HepG2 (cell line): ENCODE measurements around the gene FBXL4. TPM values are rescaled to one million over a fixed set of nuclear protein-coding genes. Genes with fewer than 3 reads are reported as not detected.

Source experiments
- ATAC-seq: fragments of 200-7000 bp; cut with Tn5 transposase; 3 replicates; pipeline ENCODE4 v1.9.1; 2020; ENCODE audit warnings: mild to moderate bottlenecking, moderate library complexity
- BruUV-seq: library from RNA; stranded (reverse); fragments of 400-500 nt; replicated peaks from 2 replicates; lab custom pipeline; 2021; lab: Mats Ljungman, UMichigan
- CTCF ChIA-PET: fragments of 300-600 bp; formaldehyde crosslinking; extraction: SDS; loops from one replicate; lab custom pipeline; 2021; ENCODE audit warnings: low total read pairs, inconsistent platforms, low intra/inter-chr PET ratio; lab: Yijun Ruan, JAX
- POLR2A ChIA-PET: fragments of 350-600 bp; sonication (Branson Sonifier 250); formaldehyde crosslinking; loops from one replicate; lab custom pipeline; 2020; ENCODE audit warnings: antibody characterized with exemption, inconsistent platforms; lab: Yijun Ruan, JAX
- DNase-seq: peaks from one replicate; pipeline ENCODE4 v3.0.0-alpha.2; 2015; ENCODE audit warnings: low spot score
- FAIRE-seq: peaks from 3 replicates; lab custom pipeline; 2011; peaks lifted over from hg19 to GRCh38; lab: Jason Lieb, UNC
- H2AFZ ChIP-seq: one replicate; pipeline ENCODE4 v1.6.1; 2011; ENCODE audit warnings: low read length, inconsistent platforms
- H3K27ac ChIP-seq: fragments of 300-600 bp; 3 replicates; pipeline ENCODE4 v1.8.0; 2011; ENCODE audit warnings: mixed run types, mild to moderate bottlenecking, mixed read lengths, low read length, inconsistent platforms; ENCODE audit not compliant: insufficient read depth; ENCODE audit errors: extremely low read length
- H3K27me3 ChIP-seq, 2 experiments: fragments of 200-600 bp in 1 of 2; 2 replicates in 1 of 2; 3 replicates in 1 of 2; pipeline versions ENCODE4 v1.6.0 to v1.8.0; 2011; ENCODE audit warnings: low read length in 2 of 2, mild to moderate bottlenecking in 2 of 2, moderate library complexity in 2 of 2, inconsistent platforms in 1 of 2; ENCODE audit not compliant: insufficient read depth in 2 of 2, control insufficient read depth in 1 of 2
- H3K36me3 ChIP-seq, 2 experiments: fragments of 200-600 bp in 1 of 2; replicated peaks in 1 of 2; 2 replicates in 1 of 2; 3 replicates in 1 of 2; pipeline versions ENCODE4 v1.5.1 to v1.8.0; 2011; ENCODE audit warnings: low read length in 2 of 2, inconsistent platforms in 1 of 2; ENCODE audit not compliant: insufficient read depth in 2 of 2, control insufficient read depth in 1 of 2
- H3K4me1 ChIP-seq: 2 replicates; pipeline ENCODE4 v1.5.1; 2012; ENCODE audit warnings: low read length, inconsistent platforms; ENCODE audit not compliant: insufficient read depth
- H3K4me2 ChIP-seq: 2 replicates; pipeline ENCODE4 v1.6.0; 2011; ENCODE audit warnings: low read depth, low read length, inconsistent platforms
- H3K4me3 ChIP-seq, 3 experiments: fragments of 200-600 bp in 1 of 3; sonication (generic), shearing (Covaris generic) in 1 of 3; replicated peaks in 1 of 3; 2 replicates each; pipeline ENCODE4 v1.5.1; 2011 to 2016; ENCODE audit warnings: low read length in 3 of 3, inconsistent platforms in 2 of 3, low read depth in 2 of 3, mild to moderate bottlenecking in 2 of 3, control low read depth in 1 of 3, mixed read lengths in 1 of 3; ENCODE audit not compliant: insufficient read depth in 1 of 3
- H3K79me2 ChIP-seq: one replicate; pipeline ENCODE4 v1.6.1; 2011; ENCODE audit warnings: low read length, inconsistent platforms; ENCODE audit not compliant: insufficient read depth
- H3K9ac ChIP-seq: 2 replicates; pipeline ENCODE4 v1.6.0; 2011; ENCODE audit warnings: mild to moderate bottlenecking, low read depth, low read length, inconsistent platforms; ENCODE audit not compliant: insufficient read depth
- H3K9me3 ChIP-seq: 2 replicates; pipeline ENCODE4 v1.5.1; 2012; ENCODE audit warnings: mild to moderate bottlenecking, low read length
- H4K20me1 ChIP-seq: 2 replicates; pipeline ENCODE4 v1.6.0; 2011; ENCODE audit warnings: inconsistent platforms, mild to moderate bottlenecking, low read length, moderate library complexity; ENCODE audit not compliant: insufficient read depth
- CBX2 ChIP-seq, 2 experiments: fragments of 200-600 bp in 1 of 2; sonication (generic); formaldehyde crosslinking in 1 of 2; IDR thresholded peaks; 2 replicates each; pipeline versions ENCODE4 v1.7.0 to v1.8.1; 2018 to 2022; ENCODE audit warnings: low read depth in 2 of 2, low read length in 1 of 2, mild to moderate bottlenecking in 1 of 2, missing genetic modification reagents in 1 of 2
- MAX ChIP-seq: IDR thresholded peaks from 2 replicates; pipeline ENCODE4 v1.6.1; 2012; ENCODE audit warnings: inconsistent platforms
- SETDB1 ChIP-seq: sonication (generic); formaldehyde crosslinking; IDR thresholded peaks from 2 replicates; pipeline ENCODE4 v1.5.1; 2020; ENCODE audit warnings: missing genetic modification reagents, mild to moderate bottlenecking, borderline replicate concordance
- ZFP36 ChIP-seq: fragments of 150-350 bp; IDR thresholded peaks from 2 replicates; pipeline ENCODE4 v1.6.1; 2018; ENCODE audit warnings: borderline replicate concordance, low read length, low read depth; ENCODE audit not compliant: partially characterized antibody
- ZNF687 ChIP-seq: sonication (generic); formaldehyde crosslinking; IDR thresholded peaks from 2 replicates; pipeline ENCODE4 v1.5.1; 2020; ENCODE audit warnings: mild to moderate bottlenecking, missing genetic modification reagents, moderate library complexity
- ZNF768 ChIP-seq: sonication (generic); formaldehyde crosslinking; IDR thresholded peaks from 2 replicates; pipeline ENCODE4 v1.4.0; 2020; ENCODE audit warnings: missing genetic modification reagents
- ZNF777 ChIP-seq: sonication (generic); formaldehyde crosslinking; IDR thresholded peaks from 2 replicates; pipeline ENCODE4 v1.4.0; 2020; ENCODE audit warnings: missing genetic modification reagents
- ZNF781 ChIP-seq: sonication (generic); formaldehyde crosslinking; IDR thresholded peaks from 2 replicates; pipeline ENCODE4 v1.5.1; 2020; ENCODE audit warnings: borderline replicate concordance, mild to moderate bottlenecking, missing genetic modification reagents; ENCODE audit errors: not compliant biosample characterization
- WGBS: methylation state at CpG from one replicate; pipeline ENCODE4 v1.1.6; 2017; ENCODE audit warnings: low lambda C conversion rate; 5-methylcytosine and 5-hydroxymethylcytosine counted together
- in situ Hi-C: cut with HindIII; loops from 2 replicates; pipeline ENCODE4 v1.10.0; 2017; ENCODE audit warnings: low pct_unique_long_range_greater_than_20kb; ENCODE audit not compliant: extremely low pct_ligation_motif_present
- intact Hi-C: fragments of 100-400 bp; cut with micrococcal nuclease; formaldehyde crosslinking; loops from one replicate; pipeline ENCODE4 v1.10.0; 2022; ENCODE audit not compliant: unreplicated experiment
- polyA plus RNA-seq, 8 experiments: library from polyadenylated mRNA; depleted of rRNA in 3 of 8; stranded (reverse) in 7 of 8; unstranded in 1 of 8; fragments of >200 nt; fragmentation: Illumina TruSeq in 4 of 8; extraction: Trizol in 4 of 8; gene quantifications; 2 replicates each; pipeline versions ENCODE4 v1.2.1 to v1.2.3, GENCODE V29; 2011 to 2016; ENCODE audit warnings: low read depth in 4 of 8, missing spikeins in 1 of 8, mixed read lengths in 1 of 8; ENCODE audit not compliant: insufficient read depth in 1 of 8
- total RNA-seq, 5 experiments: library from RNA; depleted of rRNA; stranded (reverse); fragments of >200 nt; fragmentation: Illumina TruSeq; extraction: Trizol; gene quantifications; 2 replicates each; pipeline ENCODE4 v1.2.3, GENCODE V29; 2016; ENCODE audit warnings: low read depth in 1 of 5

Gene FBXL4
- total and polyA plus RNA-seq, 2 of the 13 experiments (the other 11 are each of a cell fraction or from before 2014, with no cell fraction given): 13.2 to 17.6 TPM

GRCh38 chr6:98835149-98836024 is 112.4 kb downstream of the FBXL4 start:
- in situ Hi-C loops: loop anchor here (25.0 kb wide), 5 partner anchors 277 to 1773 kb away; no protein-coding TSS in a partner anchor

More at GRCh38 chr6:98835149-98836024, 112.4 kb downstream of the FBXL4 start:
- DNase-seq (no peak), FAIRE-seq (no peak), ATAC-seq (peak; percentile 24)
- ChIA-PET CTCF (no interaction called here), POLR2A (no interaction called here)
- intact Hi-C loops: loop anchor here (5.0 kb wide), 1 partner anchor 203 kb away; no protein-coding TSS in a partner anchor
- Histone ChIP-seq H3K9me3 (no peaks in the 10 kb centered on the region), H3K4me3 (peak overlapping the region in 2 of 3 experiments; percentile 54 to 60; a peak in 4 of 6 replicates), H3K27ac (no peak overlapping the region), H3K27me3 (peaks cover 8 to 75% of the 10 kb centered on the region in 2 experiments; a peak in 4 of 5 replicates), H3K36me3 (no peaks in the 10 kb centered on the region), H3K4me1 (peaks cover 25% of the 10 kb centered on the region; the same call in 1 of the 2 replicates), H4K20me1 (no peaks in the 10 kb centered on the region; the same call in 1 of the 2 replicates), H3K9ac (no peak overlapping the region), H3K4me2 (peak overlapping the region; percentile 58), H3K79me2 (no peaks in the 10 kb centered on the region), H2AFZ (no peak overlapping the region)
- peak; percentile 20 for TF ChIP-seq ZNF687 (CRISPR knock-in tag)
- TF ChIP-seq ZFP36: no peak
- TF ChIP-seq ZNF768 (CRISPR knock-in tag): peak; percentile 33; the same call in 1 of the 2 replicates
- TF ChIP-seq MAX: 0 out of 2 replicates have a peak, but pooled peaks have one; percentile 19
- TF ChIP-seq ZNF777 (CRISPR knock-in tag): peak; percentile 19
- no peak for TF ChIP-seq ZNF781 (CRISPR knock-in tag)
- no peak for TF ChIP-seq SETDB1 (CRISPR knock-in tag)
- no peak for TF ChIP-seq CBX2 (IDR thresholded peaks at IDR 0.05; ENCODE audit: low read depth, low read length)
- TF ChIP-seq CBX2 (CRISPR knock-in tag; IDR thresholded peaks at IDR 0.05; ENCODE audit: low read depth): 0 out of 2 replicates have a peak, but pooled peaks have one; percentile 38
- BruUV-seq: no TSS peak
- WGBS: 22% methylated on average over 26 of the region's 76 CpGs
